ENCODE results near the gene TOM1L2.

The TOM1L2 gene

DNA sequence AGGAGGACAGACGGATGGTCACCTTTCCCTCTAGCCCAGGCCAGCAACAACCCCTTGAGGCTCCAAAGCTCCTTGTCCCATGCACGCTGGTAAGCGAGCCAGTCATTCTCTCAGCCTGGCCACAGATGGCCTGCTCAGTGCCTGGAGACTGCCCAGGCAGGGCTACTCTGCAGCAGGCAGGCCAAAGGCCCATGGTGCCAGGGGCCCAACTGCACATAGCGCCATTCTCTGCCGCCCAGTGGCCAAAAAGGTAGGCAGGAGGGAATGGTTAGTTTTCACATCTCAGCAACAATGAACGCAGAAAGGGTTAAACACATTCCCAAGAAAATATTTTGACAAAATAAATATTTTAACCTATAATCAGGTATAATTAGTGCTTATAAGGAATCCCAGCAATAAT lies 127.7 kb downstream of the TOM1L2 start:
- DNase-seq, result no peak

DNA sequence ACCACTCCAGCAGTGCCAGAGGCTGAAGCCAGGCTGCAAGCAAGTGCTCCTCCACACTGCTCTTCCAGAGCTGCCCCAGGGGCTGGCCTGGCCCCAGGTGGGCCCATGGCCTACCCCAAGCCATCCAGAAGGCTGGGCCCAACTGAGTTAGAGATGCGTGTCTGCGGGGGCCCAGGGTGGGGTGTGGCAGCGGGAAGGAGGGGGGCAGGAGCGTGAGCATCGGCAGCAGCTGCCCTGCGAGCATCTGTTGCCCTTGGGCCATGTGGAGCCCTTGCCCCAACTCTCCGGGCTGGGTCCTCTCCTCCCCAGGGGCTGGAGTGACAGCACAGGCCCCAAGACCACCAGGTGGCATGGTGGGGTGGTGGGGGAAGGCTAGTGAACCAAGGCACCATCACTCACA lies 128.1 kb downstream of the TOM1L2 start:
- DNase-seq, result no peak

DNA sequence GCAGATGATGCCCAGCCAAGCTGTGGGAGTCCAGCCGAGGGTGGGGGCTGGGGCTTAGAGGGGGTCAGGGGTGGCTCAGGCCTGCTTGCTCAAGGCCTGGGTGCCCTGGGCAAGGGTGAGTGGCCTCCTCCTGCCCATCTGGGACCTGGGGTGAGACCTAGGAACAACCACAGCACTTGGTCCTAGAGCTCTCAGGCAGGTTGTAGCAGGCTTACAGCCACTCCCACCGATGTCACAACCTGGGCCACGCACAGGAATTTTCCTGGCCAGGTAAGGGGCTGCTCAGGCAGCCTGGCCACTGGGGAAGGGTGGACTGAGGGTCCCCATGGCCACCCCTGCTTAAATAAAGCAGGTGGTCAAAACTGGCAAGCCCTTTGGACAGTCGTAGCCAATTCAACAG lies 129.1 kb downstream of the TOM1L2 start:
- no peak for DNase-seq

DNA sequence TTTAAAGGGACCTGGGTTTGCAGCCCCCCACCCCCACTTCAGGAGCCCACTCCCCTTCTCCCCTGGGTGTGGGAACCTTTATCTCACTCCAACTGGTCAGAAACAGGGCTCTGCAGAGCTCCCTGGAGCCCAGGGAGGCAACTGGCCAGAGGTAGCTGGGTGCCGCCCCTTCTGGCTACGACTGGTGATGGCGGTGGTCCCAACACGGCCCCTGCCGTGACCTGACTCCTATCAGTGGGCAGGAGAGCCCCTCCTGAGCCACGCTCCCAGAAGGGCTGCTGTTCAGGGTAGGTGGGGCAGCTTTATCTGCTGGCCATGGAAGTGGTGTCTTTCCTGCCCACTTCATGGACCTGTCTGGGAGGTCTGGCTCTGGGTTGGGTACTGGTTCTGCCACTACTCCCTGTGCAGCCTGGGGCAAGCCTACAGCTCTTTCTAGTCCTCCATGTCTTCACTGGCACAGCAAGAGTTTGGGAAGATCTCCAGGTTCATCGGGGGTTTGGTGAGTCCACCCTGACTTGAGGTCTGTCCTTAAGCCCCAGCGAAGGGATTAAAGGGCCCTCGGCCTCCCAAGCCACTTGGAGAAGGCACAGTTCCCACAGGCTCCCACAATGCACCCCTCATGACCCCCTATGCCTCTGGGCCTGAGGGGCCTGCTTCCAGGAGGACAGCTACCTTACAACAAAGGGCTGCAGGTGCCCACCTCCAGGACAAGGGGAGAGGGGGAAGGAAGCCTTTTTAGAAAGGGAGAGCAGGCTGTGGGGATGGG lies 129.9 kb downstream of the TOM1L2 start:
- DNase-seq, result no peak

DNA sequence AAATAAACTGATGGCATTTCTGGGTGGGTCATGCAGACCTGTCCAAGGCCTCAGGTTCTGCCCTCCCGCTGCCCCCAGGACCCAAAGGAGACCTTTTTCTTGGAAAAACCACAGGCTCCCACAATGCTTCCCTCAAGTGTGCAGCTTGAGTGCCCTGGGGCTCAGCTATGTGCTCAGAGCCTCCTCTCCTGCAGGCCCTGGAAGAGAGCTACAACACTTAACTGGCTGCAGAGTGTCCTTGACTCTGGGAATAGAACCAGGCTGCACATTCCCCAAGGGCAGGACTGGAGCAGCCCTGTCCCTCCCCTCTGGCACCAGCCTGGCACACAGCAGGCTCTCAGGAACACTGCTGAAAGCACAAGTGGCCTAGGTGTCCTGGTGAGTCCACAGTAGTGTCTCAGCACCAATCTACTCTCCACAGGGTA lies 130.6 kb downstream of the TOM1L2 start:
- no peak for DNase-seq

DNA sequence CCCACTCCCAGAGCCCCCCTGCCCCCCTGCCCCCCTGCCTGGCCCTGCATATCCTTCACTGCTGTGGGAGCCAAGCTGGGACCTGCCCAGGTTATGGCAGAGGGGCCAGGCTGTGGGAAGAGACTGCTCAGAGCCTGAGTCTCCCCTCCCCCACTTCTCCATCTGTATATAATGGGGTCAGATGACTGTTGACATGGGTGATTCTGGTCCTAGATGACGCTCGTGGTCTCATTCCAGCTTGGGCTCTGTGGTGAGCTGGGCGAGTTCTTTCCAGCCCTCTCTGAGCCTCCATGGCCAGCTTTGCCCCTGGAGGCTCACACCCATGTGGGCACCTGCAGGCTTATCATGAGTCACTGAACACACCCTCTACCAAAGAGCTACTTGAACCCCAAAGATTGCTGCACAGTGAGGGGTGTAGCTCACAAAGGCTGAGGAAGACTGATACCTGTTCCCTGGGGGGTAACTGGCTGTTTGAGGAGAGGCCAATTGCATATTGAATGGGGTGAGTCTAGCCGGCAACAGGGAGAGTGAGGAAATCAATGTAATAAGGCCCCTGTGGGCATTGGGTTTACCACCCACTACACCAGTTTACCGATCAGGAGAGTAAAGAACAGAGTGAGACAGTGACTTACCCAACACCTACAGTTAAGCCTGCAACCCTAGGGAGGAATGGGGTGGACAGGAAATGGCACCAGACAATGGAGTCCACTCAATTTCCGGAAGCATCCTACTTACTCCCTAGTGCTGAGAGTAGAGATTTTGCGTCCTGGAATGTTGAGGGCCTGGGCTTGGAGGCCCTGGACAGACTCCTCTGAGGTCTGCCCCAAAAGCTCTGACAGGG lies 131.2 kb downstream of the TOM1L2 start:
- DNase-seq, result no peak

DNA sequence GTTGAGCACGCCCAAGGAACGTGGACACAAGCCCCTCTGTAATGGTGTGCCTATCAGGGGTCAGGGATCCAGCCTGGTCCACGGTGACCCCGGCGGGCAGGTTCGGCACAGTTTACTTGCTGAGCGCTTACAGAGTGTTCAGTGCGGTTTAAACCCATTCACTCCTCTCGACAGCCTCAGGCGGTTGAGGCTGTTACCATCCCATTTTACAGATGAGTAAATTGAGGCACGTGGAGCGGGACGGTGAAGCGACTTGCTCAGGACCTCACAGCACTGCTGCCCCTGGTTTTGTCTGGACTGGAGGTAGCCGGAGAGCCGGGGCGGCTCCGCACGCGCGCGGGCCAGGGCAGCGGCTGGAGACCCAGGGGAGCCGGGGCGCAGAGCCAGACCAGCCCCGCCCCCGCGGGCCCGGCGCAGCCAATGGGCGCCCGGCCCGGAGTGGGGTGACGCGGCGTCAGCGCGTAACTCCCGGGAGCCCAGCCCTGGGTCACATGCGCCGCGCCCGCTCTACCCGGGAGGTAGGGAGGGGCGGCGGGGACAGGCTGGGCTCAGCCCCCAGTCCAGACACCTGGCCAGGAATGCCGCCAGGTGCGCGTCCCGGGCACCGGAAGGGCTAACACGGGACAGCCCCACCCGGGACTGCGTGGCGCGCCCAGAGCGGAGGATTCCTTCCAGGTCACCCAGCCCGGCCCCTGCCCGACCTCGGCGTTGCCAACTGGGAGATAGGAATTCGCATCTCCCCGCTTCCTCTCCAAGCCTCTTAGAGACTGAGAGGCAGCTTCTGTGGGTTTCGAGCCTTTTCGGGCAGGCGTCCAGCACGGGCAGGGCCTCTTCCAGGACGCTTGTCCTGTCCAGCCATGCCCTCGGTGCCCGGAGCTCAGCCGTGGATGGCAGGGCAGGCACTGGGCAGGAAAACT lies 132.2 kb downstream of the TOM1L2 start:
- DNase-seq, result peak; percentile 82

DNA sequence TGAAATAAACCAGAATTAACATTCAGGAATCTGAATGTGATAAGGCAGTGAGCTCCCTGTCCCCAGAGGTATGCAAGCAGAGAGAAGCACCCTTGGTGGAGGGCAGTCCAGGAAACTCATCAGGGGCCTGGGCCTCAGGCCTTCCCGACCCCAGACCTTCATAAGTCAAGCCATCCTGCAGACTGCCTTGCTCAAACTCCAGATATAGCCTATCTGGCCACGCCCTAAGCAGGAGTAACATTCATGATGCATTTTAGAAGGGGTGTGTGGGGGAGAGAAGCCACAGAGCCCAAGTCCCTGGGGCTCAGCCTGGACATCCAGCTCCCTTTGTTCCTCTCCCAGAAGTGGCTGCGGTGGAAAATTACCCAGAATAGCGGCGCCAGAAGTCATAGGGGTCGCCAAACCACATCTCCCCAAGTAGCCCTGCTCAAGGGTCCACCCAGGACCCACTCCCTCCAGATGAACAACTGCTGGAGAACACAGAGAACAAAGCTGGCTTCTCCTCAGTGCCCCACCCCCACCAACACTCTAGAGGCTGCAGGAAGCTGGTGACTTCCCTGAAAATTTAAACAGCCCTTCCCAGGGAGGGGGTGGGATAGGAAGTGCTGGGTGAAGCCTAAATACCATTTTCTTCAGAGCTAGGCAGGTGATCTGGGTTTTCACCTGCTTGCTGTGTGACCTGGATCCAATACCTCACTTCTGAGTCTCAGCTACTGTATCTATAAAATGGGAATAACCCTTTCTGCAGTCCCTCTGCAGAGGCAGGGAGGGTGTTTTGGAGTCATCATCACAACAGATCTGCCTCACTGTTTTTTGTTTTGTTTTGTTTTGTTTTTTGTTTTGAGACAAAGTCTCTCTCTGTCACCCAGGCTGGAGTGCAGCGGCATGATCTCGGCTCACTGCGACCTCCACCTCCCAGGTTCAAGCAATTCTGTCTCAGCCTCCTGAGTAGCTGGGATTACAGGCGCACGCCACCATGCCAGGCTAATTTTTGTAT lies 133.9 kb downstream of the TOM1L2 start:
- DNase-seq, result no peak

DNA sequence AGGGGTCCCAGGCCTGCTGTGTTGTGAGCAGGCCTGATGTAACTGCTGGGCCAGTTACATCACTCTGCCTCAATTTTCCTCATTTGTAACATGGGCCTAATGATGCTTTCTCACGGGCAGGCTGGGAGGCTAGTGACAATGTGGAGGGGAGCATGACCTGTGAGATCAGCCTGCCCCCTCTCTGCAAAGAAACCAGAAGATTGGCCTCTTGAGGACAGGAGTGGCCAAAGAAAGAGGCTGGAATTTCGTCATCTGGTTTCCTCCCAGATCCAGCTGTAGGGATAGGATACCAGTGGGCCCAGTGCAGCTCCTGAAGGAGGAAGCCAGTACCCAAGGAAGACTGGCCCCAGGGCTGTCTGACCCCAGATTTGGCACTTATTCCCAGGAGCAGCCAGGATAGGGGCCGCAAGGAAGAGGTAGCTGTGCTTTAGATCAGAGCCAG lies 134.8 kb downstream of the TOM1L2 start:
- no peak for DNase-seq

DNA sequence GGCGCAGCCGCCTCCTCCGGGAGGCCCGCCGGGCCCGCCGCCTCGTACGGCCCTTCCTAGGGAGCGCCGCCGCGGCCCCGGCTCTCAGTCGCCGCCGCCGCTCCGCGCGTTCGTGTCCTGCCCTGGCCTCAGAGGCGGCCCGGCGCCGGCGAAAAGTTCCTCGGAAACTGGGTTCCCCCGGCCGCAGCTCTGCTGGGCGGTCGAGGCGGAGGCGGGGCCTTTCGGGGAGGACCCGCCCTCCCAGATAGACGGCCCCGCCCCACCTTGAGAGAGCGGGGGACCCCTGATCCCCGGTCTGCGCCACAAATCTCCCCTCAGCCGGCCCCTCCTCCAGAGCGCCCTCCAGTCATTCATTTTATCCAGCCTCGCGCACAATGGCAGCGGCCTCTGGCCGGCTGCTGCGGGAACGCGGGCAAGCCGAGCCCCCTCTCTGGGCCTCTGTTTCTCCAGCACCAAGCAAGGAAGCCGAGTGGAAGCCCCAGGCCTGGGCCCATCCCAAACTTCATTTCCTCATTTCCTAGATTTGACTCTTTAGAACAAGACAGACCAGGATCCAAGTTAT lies 135.3 kb downstream of the TOM1L2 start, which contains the start of gene SREBF1:
TSS of gene SREBF1 (minus strand) at position 169 of the 562 bp plus-strand sequence. CDS start 169 bp downstream, outside the sequence.
- DNase-seq, result peak; percentile 78

DNA sequence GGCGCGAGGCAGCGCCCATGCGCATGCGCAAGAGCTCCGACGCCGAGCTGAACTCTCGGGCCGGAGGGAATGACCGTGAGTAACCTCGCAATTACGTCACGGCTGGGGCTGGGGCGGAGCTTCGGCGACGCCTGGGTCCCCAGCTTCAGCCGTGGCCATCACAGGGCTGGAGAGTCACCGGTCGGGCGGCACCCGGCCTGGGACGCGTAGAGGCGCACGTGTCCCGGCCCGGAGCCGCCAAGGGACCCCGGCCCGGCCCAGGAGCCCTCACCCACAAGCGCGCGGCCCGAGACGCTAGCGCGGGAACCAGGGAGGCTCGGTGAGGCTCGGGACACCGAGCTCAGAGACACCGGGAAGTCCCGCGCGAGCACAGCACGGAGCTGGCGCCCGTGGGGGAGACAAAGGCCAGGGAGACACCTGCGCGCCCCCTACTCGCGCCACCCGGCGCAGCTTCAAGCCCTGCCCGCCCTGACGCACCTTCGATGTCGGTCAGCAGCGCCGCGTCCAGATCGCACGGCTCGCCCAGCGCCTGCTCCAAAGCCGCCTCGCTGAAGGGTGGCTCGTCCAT lies 135.9 kb downstream of the TOM1L2 start:
- DNase-seq, result peak; percentile 97

DNA sequence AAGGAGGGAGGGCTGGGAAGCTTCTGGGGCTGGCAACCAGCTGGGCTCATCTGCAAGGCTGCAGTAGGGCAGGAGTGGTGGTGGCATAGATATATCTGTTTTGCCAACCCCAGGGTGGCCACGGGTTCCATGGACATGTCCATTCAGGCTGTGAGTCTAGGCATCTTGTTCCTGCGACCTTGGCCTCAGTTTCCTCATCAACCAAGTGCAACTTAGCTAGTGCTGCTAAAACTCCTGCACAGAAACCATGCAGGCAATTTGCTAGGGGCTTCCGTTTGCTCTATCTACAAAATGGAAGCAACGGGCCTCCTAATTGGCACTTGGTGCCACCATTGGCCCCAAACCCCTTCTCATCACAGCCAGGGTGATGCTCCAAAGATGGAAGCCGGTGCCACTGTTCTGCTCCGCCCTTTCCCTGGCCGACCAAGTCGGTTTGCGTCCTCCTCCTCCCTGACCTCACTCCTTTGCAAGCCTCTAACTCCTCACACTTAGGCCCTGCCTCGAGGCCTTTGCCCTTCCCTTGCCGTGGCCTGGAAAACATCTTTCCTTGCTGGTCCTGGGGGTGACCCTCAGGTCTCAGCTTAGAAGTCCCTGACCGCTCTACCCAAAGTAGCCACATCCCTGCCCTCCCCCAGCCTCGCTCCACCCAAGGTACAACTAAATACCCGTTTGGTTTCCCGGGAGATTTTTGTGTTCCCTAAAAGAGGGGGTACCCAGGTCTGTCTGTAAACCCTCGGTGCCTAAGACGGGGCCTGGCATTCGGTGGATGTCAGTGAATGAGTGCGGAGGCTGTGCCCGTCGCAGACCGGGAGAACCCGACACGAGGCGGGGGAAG lies 136.6 kb downstream of the TOM1L2 start:
- DNase-seq, result no peak

DNA sequence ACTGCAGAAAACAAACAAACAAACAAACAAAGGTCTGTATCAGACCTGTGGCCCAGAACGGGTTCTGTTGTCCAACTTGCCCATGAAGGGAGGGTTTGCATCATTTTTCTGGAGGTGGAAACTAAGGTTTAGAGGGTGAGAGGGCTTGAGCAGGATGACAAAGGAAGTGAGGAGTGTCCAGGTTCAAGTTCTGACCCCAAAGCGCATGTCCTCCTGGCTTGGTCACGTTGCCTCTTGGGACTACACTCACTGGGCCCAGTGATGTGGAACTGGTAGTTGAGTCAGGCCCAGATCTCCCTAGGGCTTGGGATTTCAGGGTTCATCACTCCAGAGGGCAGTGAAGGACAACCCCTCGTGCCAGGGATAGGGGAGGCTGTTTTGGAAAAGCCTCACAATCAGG lies 137.2 kb downstream of the TOM1L2 start:
- DNase-seq, result no peak

DNA sequence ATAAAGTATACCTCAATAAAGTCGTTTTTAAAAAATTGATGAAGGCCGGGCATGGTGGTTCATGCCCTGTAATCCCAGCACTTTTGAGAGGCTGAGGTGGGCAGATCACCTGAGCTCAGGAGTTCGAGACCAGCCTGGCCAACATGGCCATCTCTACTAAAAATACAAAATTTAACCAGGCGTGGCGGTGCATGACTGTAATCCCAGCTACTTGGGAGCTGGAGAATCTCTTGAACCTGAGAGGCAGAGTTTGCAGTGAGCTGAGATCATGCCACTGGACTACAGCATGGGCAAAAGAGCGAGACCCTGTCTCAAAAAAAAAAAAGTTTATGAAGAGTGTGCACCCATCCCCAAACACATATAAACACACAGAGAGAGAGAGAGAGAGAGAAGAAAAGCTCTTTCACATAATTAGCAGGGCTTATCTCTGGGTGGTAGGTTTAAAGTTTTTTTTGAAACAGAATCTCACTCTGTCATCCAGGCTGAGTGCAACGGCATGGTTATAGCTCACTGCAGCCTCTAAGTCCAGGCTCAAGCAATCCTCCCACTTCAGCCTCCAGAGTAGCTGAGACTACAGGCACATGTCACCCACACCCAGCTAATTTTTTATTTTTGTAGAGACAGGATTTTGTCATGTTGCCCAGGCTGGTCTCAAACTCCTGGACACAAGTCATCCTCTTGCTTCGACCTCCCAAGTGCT lies 138.4 kb downstream of the TOM1L2 start:
- DNase-seq, result no peak

DNA sequence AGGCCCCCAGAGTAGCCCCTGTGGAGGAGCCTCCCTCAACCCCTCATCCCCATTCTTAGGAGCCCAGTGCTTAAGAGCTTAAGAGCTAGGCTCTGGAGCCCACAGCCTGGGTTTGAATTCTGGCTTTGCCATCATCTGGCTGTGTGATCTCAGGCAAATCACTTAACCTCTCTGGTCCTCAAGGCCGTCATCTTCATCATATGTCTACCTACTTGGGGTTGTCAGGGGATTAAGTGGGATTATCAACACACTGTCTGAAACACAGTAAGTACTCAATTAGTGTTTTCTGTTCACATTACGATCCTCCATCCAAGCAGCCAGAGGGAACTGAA lies 140.2 kb downstream of the TOM1L2 start:
- no peak for DNase-seq

DNA sequence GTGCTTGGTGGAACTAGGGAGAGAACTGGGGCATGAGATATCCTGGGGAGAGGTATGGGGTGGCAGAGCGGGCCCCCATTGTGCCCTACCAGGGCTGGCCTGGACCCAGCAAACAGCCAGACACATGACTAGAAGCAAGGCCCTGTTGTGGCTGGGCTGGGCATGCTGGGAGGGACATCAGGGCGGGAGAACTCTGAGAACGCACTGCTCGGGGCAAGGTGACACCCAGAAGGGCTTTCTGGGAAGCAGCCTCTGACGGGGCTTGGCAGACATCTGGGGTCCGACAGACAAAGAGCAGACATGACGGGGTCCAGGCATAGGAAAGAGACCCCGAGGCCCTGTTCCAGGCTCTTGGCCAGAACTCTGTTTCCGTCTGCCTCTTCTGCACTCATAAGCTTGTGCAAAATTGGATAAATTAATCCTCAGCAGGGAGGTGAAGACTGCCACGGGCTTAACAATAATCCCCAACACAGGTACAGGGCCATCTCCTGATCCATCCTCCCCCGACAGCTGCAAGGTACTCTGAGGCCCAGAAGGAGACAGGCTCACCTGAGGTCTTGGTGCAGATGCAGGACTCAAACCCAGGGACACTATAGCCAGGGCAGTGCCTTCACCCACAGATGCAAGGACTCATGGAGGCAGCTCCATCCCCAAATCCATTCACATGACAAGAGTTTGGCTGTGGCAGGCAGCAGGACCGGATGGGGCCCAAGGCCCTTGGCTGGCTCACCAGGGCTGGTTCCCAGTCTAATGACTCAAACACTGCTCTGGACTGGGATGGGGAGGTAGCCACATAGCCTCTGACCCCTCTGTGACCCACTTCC lies 140.8 kb downstream of the TOM1L2 start:
- no peak for DNase-seq

DNA sequence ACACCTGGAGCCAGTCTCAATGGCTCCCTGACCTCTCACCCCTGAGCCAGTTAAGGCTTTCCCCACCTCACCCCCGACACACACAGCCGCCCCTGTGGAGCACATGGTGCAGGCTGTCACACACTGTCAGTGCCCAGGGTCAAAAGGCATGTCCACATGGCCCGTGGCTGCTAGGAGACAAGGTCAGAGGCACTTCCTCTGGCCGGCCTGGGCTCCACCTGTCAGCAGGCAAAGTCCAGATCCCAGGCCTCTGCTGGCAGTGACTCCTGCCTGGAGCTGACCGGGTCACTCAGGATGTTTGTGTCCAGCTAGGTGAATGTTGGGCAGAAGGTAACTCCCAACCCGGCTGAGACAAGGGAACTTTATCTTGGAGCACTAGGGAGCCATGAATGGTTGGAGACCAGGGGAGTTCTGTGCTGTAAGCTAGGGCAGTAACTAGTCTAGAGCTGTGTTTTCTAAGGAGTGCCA lies 141.4 kb downstream of the TOM1L2 start:
- no peak for DNase-seq

DNA sequence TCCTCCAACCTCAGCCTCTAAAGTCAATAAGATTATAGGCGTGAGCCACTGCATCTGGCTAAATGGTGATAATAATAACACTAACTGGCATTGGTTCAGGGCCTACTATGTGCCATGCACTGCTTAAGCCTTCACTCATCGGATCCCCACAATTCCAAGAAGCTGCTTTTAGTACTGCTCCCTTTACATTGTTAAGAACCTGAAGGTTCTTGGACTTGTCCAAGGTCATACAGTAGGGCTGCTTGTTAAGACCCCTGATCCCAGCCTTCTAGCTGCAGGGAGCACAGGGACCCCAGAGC lies 142.0 kb downstream of the TOM1L2 start:
- DNase-seq, result no peak
